SK-N-MC (cell line): ENCODE results near the gene PLEKHA6.
A peak's percentile ranks its signal among the peaks of the same experiment; 100 is the strongest.

Experiments
- DNase-seq: peaks from one replicate; pipeline ENCODE4 v3.0.0-alpha.2; 2011; ENCODE audit warnings: low read depth, low spot score
- H3K27ac ChIP-seq: fragments of 200-600 bp; sonication (generic); 2 replicates; pipeline ENCODE4 v1.5.1; 2016; ENCODE audit warnings: mixed run types
- H3K36me3 ChIP-seq: fragments of 200-600 bp; sonication (generic); 2 replicates; pipeline ENCODE4 v1.6.1; 2017; ENCODE audit warnings: antibody characterized with exemption, low read length, mixed read lengths; ENCODE audit not compliant: insufficient read depth
- H3K4me3 ChIP-seq: fragments of 200-600 bp; sonication (generic); 2 replicates; pipeline ENCODE4 v1.5.1; 2016
- H3K9ac ChIP-seq: fragments of 200-600 bp; sonication (generic); 2 replicates; pipeline ENCODE4 v1.8.0; 2017; ENCODE audit warnings: mixed run types, mixed read lengths; ENCODE audit not compliant: insufficient read length
- H3K9me3 ChIP-seq: fragments of 200-600 bp; sonication (generic); 2 replicates; pipeline ENCODE4 v1.6.1; 2017; ENCODE audit warnings: low read depth, mild to moderate bottlenecking, antibody characterized with exemption, low read length, moderate library complexity, mixed read lengths
- EZH2 ChIP-seq: fragments of 200-600 bp; sonication (generic); IDR thresholded peaks from one replicate; pipeline ENCODE4 v1.6.1; 2017; ENCODE audit warnings: antibody characterized with exemption
- FOXP2 ChIP-seq: optimal IDR thresholded peaks from 2 replicates; pipeline ENCODE3; 2011; ENCODE audit warnings: mild to moderate bottlenecking, moderate library complexity; ENCODE audit not compliant: insufficient read depth; ENCODE audit errors: extremely low read length, control extremely low read depth
- POLR2AphosphoS5 ChIP-seq: IDR thresholded peaks from 2 replicates; pipeline ENCODE4 v1.6.1; 2012; ENCODE audit warnings: mild to moderate bottlenecking, low read depth, low read length, borderline replicate concordance

PLEKHA6 gene

DNA sequence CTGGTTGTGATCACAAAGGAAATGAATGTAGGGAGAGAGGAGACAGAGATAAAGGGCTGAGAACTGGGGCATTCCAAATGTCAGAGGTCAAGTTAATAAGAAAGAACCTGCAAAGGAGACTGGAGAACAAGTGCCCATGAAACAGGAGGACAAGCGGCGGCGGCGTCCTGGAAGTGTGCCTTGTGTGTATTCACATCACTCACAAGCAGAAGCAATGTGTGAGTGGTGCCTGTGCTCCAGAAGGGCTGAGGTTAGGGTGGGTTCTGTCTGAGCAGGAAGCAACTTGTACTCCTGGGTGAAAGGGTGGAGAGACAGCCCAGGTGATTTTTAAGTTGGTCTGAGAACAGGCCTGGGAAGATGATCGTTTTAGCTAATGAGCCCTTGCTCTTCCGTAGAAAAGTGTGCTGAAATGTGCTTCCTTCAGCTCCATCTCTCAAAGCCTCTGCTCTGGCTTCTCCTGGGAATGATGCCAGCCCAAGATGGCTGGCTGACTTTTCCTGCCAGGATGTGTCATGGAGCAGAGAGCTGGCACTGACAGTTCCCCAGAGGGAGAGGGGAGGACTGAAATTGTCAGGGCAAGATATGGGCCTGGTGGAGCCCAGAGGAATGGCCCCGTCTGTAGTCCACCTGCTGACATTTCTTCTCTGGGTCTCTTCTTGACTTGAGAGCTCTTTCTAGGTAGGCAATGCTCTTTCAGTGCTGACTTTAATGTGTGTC lies 25.1 kb upstream of the PLEKHA6 start:
- DNase-seq: no peak
- no peak overlapping the region for H3K4me3 ChIP-seq
- TF ChIP-seq POLR2AphosphoS5 (no peak), EZH2 (no peak), FOXP2 (no peak)
- H3K9me3 ChIP-seq: no peaks in the 10 kb centered on the region
- H3K27ac ChIP-seq: no peak overlapping the region
- no peak overlapping the region for H3K9ac ChIP-seq
- no peaks in the 10 kb centered on the region for H3K36me3 ChIP-seq

DNA sequence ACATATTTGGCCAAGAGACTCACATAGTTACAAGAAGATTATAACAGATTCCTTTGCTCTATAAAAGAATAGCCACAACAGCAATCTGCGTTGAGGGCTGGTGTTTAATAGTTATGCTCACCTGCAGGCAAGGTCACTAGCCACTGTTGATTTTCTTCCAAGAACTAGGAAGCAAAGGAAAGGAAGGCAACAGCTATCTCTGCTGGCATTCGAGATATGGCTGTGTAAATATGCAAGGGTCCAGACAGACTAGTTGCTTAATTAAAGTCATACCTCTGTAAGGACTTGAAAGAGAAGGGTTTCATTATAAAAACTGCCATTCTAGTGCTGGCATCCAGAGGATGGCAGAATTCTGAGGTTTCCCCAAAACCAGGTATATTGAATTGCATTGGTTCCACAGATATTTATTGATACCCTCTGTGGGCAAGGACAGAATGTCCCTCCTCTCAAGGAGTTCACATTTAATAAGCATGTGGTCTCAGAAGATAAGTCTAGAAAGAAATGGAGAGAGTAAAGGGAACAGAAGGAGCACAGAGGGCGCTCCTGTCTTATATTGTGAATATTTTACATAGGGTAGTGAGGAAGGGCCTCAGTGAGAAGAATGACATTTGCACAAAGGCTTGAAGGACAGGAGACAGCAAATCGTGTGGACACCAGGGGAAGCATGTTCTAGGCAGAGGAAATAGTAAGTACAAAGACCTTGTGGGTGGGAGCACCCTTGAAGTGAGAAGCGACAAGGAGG lies 23.6 kb upstream of the PLEKHA6 start:
- no peaks in the 10 kb centered on the region for H3K9me3 ChIP-seq
- no peak overlapping the region for H3K27ac ChIP-seq
- H3K36me3 ChIP-seq: no peaks in the 10 kb centered on the region
- no peak overlapping the region for H3K4me3 ChIP-seq
- TF ChIP-seq POLR2AphosphoS5 (no peak), EZH2 (no peak), FOXP2 (no peak)
- H3K9ac ChIP-seq: no peak overlapping the region
- no peak for DNase-seq

DNA sequence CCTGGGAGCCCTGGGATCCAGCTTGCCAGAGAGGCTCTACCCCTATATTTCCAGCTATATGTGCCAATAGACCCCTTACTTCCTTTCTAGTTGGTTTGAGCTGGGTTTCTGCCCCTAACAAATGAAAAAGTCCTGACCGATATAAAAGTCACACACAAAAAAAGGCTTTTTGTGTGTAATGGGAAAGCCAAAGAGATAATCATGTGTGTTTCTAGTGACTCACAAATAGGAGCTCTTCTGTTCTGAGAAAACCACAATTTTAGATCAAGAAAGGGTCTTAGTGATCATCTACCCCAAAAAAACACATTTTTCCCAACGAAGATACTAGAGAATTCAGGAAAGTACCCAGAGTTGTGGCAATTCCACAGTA lies 23.0 kb upstream of the PLEKHA6 start:
- H3K9me3 ChIP-seq: no peaks in the 10 kb centered on the region
- no peak for TF ChIP-seq POLR2AphosphoS5
- TF ChIP-seq FOXP2: no peak
- no peak for TF ChIP-seq EZH2

DNA sequence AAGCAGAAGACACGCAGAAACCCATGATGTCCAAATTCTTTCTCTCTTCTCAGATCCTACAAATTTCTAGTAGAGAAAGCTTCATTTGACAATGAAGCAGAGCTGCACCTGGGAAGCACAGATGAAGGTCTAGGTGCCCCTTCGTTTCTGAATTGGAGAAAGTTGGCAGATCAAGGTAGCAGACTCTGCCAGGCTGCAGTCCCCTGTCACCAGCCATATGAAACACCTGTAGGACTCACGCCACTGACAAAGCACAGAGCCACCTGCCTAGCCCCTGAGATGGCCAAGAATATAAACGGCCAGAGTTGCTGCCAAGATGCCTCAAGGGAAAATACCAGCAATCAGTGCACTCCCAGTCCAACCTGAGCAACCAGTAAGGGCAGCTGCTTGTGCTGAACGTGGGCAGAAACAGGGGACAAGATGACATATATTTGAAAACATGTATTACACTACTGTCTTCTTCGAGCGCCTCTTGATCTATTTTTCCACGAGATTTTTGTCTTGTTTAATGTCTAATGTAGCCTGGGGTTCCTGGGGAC lies 20.6 kb upstream of the PLEKHA6 start:
- no peak for DNase-seq
- Histone ChIP-seq H3K4me3 (no peak overlapping the region), H3K9me3 (no peaks in the 10 kb centered on the region), H3K27ac (no peak overlapping the region), H3K36me3 (no peaks in the 10 kb centered on the region), H3K9ac (no peak overlapping the region)
- TF ChIP-seq EZH2 (no peak), POLR2AphosphoS5 (no peak), FOXP2 (no peak)

More for the DNA sequence above, 23.0 kb upstream of the PLEKHA6 start:
- Histone ChIP-seq H3K4me3 (no peak overlapping the region), H3K36me3 (no peaks in the 10 kb centered on the region), H3K9ac (no peak overlapping the region), H3K27ac (no peak overlapping the region)
- DNase-seq: no peak

DNA sequence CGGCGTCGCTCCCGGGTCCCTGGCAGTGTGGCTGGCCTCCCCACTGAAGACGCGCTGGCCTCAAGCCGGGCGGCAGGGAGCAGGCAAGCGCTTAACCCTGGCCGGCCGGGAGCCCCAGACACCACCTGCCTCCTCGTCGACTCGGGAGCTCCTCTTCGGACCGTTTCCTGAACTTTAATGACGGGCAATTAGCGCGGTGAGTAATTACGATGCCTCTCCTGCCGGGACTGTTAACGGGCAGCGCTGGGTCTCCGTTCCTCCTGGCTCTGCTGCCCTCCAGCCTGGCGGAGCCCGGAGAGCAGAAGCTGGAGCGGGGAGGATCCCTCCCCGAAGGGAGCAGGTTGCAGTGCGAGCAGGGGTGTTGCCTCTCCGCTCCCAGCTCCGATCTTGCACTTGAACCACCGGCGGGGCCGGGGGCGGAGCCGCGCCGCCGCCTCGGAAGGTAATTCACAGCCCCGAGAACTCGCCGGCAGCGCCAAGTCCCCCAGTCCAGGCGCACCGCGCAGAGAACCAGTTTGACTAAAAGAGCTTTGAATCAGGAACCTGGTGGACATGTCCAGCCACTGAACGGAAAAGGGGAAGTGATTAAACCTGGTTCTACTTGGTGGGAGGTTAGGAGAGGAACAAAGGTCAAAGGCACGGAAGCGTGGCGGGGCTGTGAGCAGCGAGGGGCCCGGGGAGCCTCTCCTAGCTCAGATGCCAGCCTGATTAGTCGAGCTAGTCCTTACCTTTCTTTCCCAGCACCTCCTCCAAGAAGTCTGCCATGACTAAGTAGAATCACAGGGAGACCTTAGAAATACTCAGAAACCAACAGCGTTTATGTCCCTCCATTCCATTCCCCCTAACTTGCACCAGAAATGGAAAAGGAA lies 18.3 kb upstream of the PLEKHA6 start:
- Histone ChIP-seq H3K9me3 (no peaks in the 10 kb centered on the region), H3K27ac (no peak overlapping the region), H3K4me3 (peak overlapping the region; percentile 74), H3K36me3 (no peaks in the 10 kb centered on the region), H3K9ac (no peak overlapping the region)
- TF ChIP-seq POLR2AphosphoS5: no peak
- TF ChIP-seq EZH2: no peak
- TF ChIP-seq FOXP2: no peak
- DNase-seq: no peak

DNA sequence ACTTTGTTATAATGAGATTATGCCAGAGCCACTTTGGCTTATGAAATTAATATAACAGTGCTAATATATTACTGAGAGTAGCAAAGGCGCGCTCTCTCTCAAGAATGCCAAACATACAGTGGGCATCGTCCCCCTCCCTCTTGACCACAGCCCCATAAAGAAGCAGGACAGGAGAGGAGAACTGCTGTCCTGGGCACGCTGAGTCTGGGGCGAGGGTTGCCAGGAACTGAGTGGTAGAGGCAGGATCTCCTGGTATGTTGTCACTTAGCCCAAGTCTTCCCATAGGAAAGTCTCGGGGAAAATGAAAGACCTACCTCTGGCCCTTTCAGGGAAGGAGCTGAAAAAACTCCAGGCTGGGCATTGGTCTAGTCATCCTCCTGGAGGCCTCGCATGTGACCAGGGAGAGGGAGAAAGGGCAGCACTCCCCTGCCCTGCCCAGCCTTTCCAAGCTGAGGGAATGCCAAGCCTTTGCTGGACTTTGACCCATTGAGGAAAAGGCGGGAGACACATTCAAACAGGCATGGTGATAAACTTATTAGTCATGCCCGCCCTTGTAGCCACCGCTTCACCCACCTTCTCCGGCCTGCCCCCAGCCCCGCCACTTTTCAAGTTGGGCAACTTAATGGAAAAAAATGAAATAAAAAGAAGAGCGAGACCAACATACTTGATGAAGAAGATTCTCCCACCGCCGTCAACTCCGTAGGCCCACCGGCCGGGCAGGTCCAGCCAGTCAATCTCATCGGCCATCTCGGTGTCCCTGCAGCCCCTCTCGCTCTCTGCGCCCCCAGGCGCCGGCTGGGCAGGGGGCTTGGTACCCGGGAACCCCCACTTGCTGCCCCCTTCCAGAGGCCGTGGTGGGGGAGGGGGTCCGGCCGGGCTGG lies 17.4 kb upstream of the PLEKHA6 start:
- peak overlapping the region; percentile 74; the same call in 1 of the 2 replicates for H3K4me3 ChIP-seq
- TF ChIP-seq POLR2AphosphoS5 (no peak), FOXP2 (no peak), EZH2 (no peak)
- H3K9ac ChIP-seq: no peak overlapping the region
- DNase-seq: no peak
- no peaks in the 10 kb centered on the region for H3K36me3 ChIP-seq
- no peaks in the 10 kb centered on the region for H3K9me3 ChIP-seq
- no peak overlapping the region for H3K27ac ChIP-seq

DNA sequence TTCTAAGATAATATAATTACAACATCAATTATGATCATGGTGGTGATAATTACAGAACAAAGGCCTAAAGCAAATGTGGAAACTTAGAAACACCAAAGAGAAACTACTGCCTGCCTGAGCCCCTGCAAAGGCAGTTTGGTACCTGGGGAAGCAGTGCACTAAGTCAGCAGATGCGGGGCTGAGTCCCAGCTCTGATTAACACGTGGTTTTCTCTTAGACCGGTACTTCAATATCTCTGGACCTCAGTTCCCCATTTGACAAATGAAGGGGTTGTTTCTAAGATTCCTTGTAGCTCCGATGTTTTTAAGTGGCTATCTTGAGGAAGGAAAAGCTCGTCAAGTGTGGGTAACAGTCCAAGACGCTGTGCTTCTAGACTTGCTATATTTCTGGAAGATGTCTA lies 16.7 kb upstream of the PLEKHA6 start:
- H3K9ac ChIP-seq: no peak overlapping the region
- H3K4me3 ChIP-seq: no peak overlapping the region
- no peak overlapping the region for H3K27ac ChIP-seq
- TF ChIP-seq FOXP2 (no peak), POLR2AphosphoS5 (no peak), EZH2 (no peak)
- H3K36me3 ChIP-seq: no peaks in the 10 kb centered on the region
- DNase-seq: no peak
- no peaks in the 10 kb centered on the region for H3K9me3 ChIP-seq
